ENCODE measurements around the gene TEK. TPM values are rescaled to one million over a fixed set of nuclear protein-coding genes. Genes with fewer than 3 reads are reported as not detected.

Gene TEK
- total and polyA plus RNA-seq, 2 donors (not counting 1 experiment from before 2014, with no cell fraction given) = not detected

DNA sequence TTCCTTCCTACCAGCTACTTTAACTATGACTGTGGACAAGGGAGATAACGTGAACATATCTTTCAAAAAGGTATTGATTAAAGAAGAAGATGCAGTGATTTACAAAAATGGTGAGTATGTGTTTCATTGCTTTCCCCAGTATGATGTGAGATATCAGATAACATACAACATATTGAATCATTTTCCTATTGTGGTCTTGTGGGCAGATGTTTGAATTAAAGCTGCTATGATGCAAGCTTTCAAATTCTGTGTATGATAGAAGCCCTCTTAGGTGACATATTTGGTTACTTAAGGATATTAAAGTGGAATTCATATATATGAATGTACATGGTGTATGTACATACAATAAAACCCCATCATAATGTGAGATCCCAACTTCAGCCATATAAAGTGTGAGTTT, 59.5 kb downstream of the TEK start:
- no CpG with 5 or more reads among the region's 1 CpG for WGBS (ENCODE audit: insufficient coverage)
- no peak for ATAC-seq (ENCODE audit: low read depth)
- no peak for TF ChIP-seq EZH2 (IDR thresholded peaks at IDR 0.05; ENCODE audit: borderline replicate concordance, insufficient read depth, low read depth, low read length, poor library complexity, severe bottlenecking)
- TF ChIP-seq, protein P1, sequence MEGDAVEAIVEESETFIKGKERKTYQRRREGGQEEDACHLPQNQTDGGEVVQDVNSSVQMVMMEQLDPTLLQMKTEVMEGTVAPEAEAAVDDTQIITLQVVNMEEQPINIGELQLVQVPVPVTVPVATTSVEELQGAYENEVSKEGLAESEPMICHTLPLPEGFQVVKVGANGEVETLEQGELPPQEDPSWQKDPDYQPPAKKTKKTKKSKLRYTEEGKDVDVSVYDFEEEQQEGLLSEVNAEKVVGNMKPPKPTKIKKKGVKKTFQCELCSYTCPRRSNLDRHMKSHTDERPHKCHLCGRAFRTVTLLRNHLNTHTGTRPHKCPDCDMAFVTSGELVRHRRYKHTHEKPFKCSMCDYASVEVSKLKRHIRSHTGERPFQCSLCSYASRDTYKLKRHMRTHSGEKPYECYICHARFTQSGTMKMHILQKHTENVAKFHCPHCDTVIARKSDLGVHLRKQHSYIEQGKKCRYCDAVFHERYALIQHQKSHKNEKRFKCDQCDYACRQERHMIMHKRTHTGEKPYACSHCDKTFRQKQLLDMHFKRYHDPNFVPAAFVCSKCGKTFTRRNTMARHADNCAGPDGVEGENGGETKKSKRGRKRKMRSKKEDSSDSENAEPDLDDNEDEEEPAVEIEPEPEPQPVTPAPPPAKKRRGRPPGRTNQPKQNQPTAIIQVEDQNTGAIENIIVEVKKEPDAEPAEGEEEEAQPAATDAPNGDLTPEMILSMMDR (IDR thresholded peaks at IDR 0.05) = no peak

DNA sequence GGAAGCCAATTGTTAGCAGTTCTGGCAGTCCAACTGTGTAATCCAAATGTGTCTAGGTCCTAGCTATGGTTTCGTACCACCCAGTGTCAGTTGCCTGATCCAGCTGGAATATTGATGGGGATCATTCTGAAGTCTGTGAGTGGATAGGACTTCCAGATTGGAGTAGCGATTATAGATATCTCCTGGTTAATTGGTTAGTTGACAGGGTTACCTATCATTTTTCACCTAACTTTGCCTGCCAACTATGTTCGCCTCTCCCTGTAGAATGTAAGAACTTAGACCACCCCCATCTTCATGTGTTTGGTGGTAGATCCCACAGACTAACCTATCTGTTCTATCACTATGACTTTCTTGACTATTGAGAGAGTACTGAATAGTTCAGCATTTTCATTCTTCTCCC, 59.9 kb downstream of the TEK start:
- H3K36me3 ChIP-seq (replicated peaks in 1 of 2; ENCODE audit: control extremely low read depth in 1 of 2, control insufficient read depth in 1 of 2, extremely low read depth in 1 of 2, insufficient read depth in 2 of 2, low read length in 1 of 2) = no peaks in the 10 kb centered on the region
- Mint-ChIP-seq H3K27me3 (no peaks in the 10 kb centered on the region), H3K4me1 (no peaks in the 10 kb centered on the region), H3K4me3 (no peak overlapping the region), H3K9me3 (ENCODE audit: insufficient read depth) (peaks cover 12% of the 10 kb centered on the region), H3K27ac (no peak overlapping the region)
- H3K27ac ChIP-seq (ENCODE audit: low read length in 2 of 2) = no peak overlapping the region
- H3K9ac ChIP-seq (ENCODE audit: low read length) = no peak overlapping the region
- intact Hi-C loops (cut with micrococcal nuclease) = no loop called here
- ATAC-seq (ENCODE audit: low read depth) (no peak), DNase-seq (no peak)
- CTCF ChIA-PET = no interaction called here
- no peak overlapping the region for H3K4me3 ChIP-seq (ENCODE audit: control extremely low read depth in 1 of 5, extremely low read depth in 1 of 5, insufficient read depth in 1 of 5, low read depth in 2 of 5, low read length in 4 of 5)
- H3K4me2 ChIP-seq (replicated peaks; ENCODE audit: low read depth, low read length, poor library complexity, severe bottlenecking) = no peak overlapping the region
- H2AFZ ChIP-seq (ENCODE audit: insufficient read depth, low read depth, low read length, poor library complexity, severe bottlenecking) = no peak overlapping the region
- H3K79me2 ChIP-seq (ENCODE audit: control insufficient read depth, insufficient read depth, low read length) = no peaks in the 10 kb centered on the region
- peaks cover 0 to 7% (median 3%) of the 10 kb centered on the region in 3 donors for H3K9me3 ChIP-seq (ENCODE audit: control extremely low read depth in 1 of 3, control insufficient read depth in 2 of 3, insufficient read depth in 1 of 3, low read length in 2 of 3)
- WGBS (ENCODE audit: insufficient coverage) = 100% methylated on average over 2 of the region's 3 CpGs
- H3K27me3 ChIP-seq (replicated peaks in 1 of 4; ENCODE audit: control extremely low read depth in 1 of 4, control insufficient read depth in 3 of 4, insufficient read depth in 4 of 4, low read length in 3 of 4) = no peaks in the 10 kb centered on the region
- POLR2A ChIA-PET = no interaction called here
- TF ChIP-seq EZH2 (IDR thresholded peaks at IDR 0.05; ENCODE audit: borderline replicate concordance, insufficient read depth, low read depth, low read length, poor library complexity, severe bottlenecking) = no peak
- TF ChIP-seq, protein P1 (IDR thresholded peaks at IDR 0.05) = no peak
- no peaks in the 10 kb centered on the region for H4K20me1 ChIP-seq (ENCODE audit: control insufficient read depth, insufficient read depth, low read length, poor library complexity, severe bottlenecking)
- no peaks in the 10 kb centered on the region for H3K4me1 ChIP-seq (ENCODE audit: control insufficient read depth in 2 of 2, insufficient read depth in 2 of 2, low read length in 2 of 2)

More for the DNA sequence above, 59.5 kb downstream of the TEK start:
- ChIA-PET POLR2A (no interaction called here), CTCF (no interaction called here)
- no peaks in the 10 kb centered on the region for H3K79me2 ChIP-seq (ENCODE audit: control insufficient read depth, insufficient read depth, low read length)
- H3K4me2 ChIP-seq (replicated peaks; ENCODE audit: low read depth, low read length, poor library complexity, severe bottlenecking) = no peak overlapping the region
- no peak overlapping the region for H3K4me3 Mint-ChIP-seq
- DNase-seq = no peak
- H3K27me3 Mint-ChIP-seq = no peaks in the 10 kb centered on the region
- H3K27ac ChIP-seq (ENCODE audit: low read length in 2 of 2) = no peak overlapping the region
- no peaks in the 10 kb centered on the region for H3K4me1 Mint-ChIP-seq
- no peak overlapping the region for H3K4me3 ChIP-seq (ENCODE audit: control extremely low read depth in 1 of 5, extremely low read depth in 1 of 5, insufficient read depth in 1 of 5, low read depth in 2 of 5, low read length in 4 of 5)
- no peaks in the 10 kb centered on the region for H3K36me3 ChIP-seq (replicated peaks in 1 of 2; ENCODE audit: control extremely low read depth in 1 of 2, control insufficient read depth in 1 of 2, extremely low read depth in 1 of 2, insufficient read depth in 2 of 2, low read length in 1 of 2)
- H3K27me3 ChIP-seq (replicated peaks in 1 of 4; ENCODE audit: control extremely low read depth in 1 of 4, control insufficient read depth in 3 of 4, insufficient read depth in 4 of 4, low read length in 3 of 4) = no peaks in the 10 kb centered on the region
- peaks cover 12% of the 10 kb centered on the region for H3K9me3 Mint-ChIP-seq (ENCODE audit: insufficient read depth)
- intact Hi-C loops (cut with micrococcal nuclease) = no loop called here
- no peak overlapping the region for H3K27ac Mint-ChIP-seq
- no peaks in the 10 kb centered on the region for H4K20me1 ChIP-seq (ENCODE audit: control insufficient read depth, insufficient read depth, low read length, poor library complexity, severe bottlenecking)
- no peak overlapping the region for H2AFZ ChIP-seq (ENCODE audit: insufficient read depth, low read depth, low read length, poor library complexity, severe bottlenecking)
- H3K4me1 ChIP-seq (ENCODE audit: control insufficient read depth in 2 of 2, insufficient read depth in 2 of 2, low read length in 2 of 2) = no peaks in the 10 kb centered on the region
- H3K9me3 ChIP-seq (ENCODE audit: control extremely low read depth in 1 of 3, control insufficient read depth in 2 of 3, insufficient read depth in 1 of 3, low read length in 2 of 3) = peaks cover 0 to 7% (median 3%) of the 10 kb centered on the region in 3 donors
- no peak overlapping the region for H3K9ac ChIP-seq (ENCODE audit: low read length)
